Suprapubic skin (tissue), 4 donors: ENCODE data around the gene LANCL1.

Source experiments
- CTCF ChIP-seq, 2 donors: fragments of 200-600 bp in 1 of 2; fragments of 450-650 bp in 1 of 2; sonication (generic) in 1 of 2; IDR thresholded peaks; one replicate each; pipeline ENCODE4 v1.5.1; 2016 to 2019; ENCODE audit warnings: antibody characterized with exemption in 2 of 2, mild to moderate bottlenecking in 1 of 2, moderate library complexity in 1 of 2
- EP300 ChIP-seq: sonication (generic); formaldehyde crosslinking; IDR thresholded peaks from one replicate; pipeline ENCODE4 v1.6.1; 2017; ENCODE audit warnings: antibody characterized with exemption
- POLR2AphosphoS5 ChIP-seq, 3 donors: sonication (generic); formaldehyde crosslinking; IDR thresholded peaks; one replicate each; pipeline ENCODE4 v1.6.1; 2017; ENCODE audit warnings: antibody characterized with exemption in 3 of 3

- no peak for TF ChIP-seq CTCF (IDR thresholded peaks at IDR 0.05)
- TF ChIP-seq POLR2AphosphoS5 (IDR thresholded peaks at IDR 0.05), result no peak
- TF ChIP-seq EP300, result no peak
Measured at GRCh38 chr2:210388148-210388547, 88.4 kb downstream of the LANCL1 start.
